Inflammatory macrophage treated with lipopolysaccharide for 4 hours (primary cell): ENCODE measurements around the gene DCXR.

ENCODE experiments used
- DNase-seq: peaks from one replicate; pipeline ENCODE4 v3.0.0-alpha.2; 2020

DCXR gene

DNA sequence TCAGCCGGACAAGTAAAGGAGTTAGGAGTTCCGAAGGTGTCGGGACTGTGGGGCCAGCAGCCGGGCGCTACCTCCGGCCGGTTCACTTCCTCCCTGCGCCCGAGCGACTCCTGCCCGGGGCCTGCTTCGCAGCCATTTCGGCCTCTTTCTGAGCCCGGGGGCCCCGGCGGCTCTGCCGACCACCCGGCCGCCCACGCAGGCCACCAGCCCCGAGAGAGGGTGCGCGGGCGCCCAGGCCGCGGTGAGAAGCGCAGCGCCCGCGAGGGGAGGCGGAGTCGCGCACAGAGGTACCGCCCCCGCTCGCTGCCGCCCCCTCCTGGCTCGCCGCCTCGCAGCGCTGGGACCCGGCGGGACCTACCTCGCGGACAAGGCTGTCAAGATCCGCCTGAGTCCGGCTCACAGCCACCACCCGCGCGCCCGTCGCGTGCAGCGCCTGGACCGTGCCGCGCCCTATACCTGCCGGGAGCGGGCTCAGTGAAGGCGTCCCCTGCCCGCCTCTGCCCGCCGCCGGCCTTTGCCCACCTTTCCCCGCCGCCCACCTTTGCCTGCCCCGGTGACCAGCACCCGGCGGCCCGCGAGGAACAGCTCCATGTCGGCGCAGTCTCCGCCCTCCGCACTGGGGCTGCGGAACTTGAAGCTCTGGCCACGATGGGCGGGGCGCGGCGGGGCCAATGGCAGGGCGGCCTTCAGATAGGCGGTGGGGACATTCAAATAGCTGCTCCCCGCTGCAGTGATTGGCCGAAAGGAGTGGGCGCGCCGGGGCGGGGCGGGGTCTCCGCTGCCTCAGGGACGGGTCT, at the start of gene DCXR:
Gene DCXR (minus strand): TSS at position 606 of the 797 bp plus-strand sequence. CDS start 15 bp downstream, at position 591.
- DNase-seq, result peak; percentile 96

- DNase-seq, result no peak
Measured at GRCh38 chr17:82085931-82086764, 48.7 kb upstream of the DCXR start.

GRCh38 chr17:82085031-82085861, 47.7 kb upstream of the DCXR start:
- DNase-seq, result no peak

DNA sequence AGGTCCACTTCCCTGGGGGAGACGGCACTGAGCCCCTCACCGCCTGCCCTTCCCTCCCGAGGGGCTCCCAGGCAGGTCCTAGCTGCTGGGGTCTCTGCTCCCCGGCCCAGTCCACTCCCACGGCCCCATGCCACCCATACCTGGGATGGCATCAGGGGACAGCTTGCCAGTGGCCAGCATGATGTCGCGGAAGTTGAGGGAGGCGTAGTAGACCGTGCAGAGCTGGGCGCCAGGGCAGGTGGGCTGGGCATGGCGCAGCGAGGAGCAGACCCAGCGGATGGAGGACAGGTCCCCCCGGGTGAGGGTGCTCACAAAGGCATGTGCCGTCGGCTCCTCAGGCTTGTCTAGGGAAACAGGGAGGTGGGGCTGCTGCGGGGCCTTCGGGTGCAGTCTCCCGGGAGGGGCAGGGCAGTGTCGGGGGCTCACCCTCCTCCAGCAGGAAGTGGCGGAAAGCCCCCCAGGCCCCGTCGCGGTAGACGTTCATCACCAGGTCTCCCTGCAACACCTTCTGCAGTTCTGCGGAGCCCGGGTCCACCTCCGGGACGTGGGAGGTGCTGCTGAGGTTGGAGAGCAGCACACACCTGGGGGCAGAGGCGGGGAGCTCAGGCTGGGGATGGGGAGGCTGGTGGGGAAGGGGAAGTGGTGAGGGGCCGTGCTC, 47.0 kb upstream of the DCXR start:
- DNase-seq, result no peak

GRCh38 chr17:82083533-82084359, 46.2 kb upstream of the DCXR start:
- DNase-seq, result no peak

- DNase-seq, result no peak
Measured at GRCh38 chr17:82083009-82083408, 45.5 kb upstream of the DCXR start.

DNA sequence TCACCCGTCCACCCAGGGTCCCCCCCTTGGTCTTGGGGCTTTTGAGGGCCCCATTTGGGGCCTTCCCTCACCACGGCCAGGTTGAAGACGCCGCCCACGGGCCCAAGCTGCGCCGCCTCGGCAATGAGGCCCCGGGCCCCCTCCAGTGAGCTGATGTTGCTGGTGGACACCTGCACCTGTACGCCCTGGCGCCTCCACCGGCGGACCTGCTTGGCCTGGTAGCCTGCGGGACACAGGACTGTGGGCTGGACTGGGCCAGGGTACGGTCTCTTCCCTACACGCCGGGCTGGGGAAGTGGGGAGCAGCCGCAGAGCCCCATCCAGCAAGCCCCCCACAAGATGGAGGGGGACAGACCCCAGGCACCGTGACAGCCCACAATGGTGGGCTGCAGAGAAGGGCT, 45.0 kb upstream of the DCXR start:
- no peak for DNase-seq

DNA sequence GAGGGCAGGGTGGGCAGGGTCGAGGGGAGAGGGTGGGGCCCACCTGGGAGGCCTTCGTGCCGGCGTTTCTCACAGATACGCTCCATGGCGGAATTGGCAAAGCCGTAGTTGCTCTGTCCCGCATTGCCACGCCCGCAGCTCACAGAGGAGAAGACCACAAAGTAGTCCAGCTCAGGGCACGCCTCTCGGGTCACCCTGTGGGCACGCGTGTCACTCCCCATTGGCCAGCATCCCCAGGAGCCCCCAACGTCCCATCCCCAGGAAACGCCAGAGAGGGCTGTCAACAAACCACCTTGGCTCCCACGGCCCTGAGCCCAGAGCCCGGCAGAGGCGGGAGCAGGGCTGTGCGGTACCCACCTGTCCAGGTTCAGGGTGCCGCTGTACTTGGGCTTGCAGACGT, 44.5 kb upstream of the DCXR start:
- no peak for DNase-seq

- DNase-seq, result no peak
Measured at GRCh38 chr17:82081546-82081945, 44.0 kb upstream of the DCXR start.

DNA sequence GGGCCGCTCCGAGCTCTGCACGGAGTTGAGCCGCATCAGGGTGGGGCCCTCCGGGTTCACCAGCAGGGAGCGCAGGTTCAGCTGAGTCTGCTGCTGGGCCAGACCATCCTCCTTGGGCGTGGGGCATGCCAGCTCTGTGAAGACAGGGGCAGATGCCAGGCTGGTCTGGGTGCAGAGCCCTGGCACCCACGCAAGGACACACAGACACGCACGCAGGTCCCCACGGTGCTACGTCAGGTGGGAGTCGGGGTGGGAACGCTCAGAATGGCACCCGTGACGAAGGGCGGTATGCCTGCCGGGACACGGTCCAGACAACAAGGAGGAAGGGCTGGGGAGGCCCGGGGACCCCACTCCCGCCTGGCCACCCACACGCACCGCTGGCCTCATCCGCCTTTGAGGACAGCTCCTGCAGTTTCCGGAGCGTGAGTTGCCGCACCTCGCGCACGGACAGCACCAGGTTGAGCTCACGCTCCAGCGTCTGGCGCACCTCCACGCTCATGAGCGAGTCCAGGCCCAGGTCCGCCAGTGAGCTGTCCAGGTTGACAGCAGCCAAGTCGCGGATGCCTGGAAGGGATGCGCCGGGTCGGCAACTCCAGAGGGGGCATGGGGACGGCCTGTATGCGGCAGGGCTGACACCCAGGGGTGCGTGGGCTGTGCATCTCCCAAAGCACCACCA, 43.4 kb upstream of the DCXR start:
- DNase-seq, result no peak

DNA sequence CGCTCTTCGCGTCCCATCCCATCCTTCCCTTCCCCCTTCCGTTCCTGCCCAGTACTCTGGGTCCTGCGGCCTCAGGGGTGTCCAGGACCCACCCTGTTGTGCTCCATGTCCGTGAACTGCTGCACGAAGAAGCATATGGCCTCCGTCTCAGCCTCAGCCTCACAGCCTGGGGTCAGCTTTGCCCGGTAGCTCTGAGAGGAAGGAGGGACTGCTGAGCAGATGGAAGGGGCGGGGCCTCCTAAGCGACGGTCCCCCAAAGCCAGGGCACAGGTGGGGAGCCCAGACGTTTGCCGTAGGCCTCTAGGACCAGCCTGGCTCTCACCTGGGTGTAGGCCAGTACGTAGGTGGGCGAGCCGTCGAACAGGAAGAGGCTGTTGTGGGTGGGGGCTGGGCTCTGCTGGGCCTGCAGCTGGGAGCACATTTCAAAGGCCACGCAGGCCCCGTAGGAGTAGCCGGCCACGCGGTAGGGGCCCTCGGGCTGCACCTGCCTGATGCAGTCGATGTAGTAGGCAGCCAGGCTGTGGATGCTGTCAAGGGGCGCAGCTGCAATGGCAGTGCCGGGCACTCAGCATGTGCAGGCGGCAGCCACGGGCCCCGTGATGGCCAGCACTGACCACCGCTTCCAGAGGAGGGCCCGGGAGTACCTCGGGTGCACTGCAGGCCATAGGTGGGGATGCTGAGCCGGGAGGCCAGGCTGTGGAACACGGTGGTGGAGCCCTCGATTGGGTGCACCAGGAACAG, 42.7 kb upstream of the DCXR start:
- DNase-seq, result no peak

DNA sequence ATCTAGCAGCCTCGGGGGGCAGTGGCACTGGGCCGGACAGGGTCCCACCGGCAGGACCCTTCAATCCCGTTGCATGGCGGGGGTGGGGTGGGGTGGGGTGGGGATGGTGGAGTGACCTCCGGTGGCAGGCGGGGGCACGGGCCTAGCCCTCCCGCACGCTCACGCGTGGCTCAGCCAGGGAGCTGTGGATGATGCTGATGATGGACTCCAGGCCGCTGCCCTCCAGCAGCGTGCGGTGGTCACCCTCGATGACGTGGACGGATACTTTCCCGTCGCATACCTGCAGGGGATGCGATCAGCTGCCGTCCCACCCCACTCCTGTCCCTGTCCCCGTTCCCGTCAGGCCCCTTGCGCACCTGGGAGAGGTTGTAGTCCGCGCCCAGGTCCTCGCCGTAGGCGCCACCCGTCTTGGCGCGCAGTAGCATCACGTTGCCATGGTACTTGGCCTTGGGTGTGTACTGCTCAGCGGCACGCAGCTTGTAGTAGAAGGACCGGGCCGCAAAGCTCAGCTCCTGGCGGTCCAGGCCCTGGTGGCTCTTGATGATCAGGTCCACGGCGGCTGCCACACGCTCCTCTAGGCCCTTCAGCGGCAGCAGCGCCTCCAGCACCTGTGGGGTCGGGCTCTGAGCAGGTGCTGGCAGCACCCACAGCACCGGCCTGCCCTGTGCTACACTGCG, 41.6 kb upstream of the DCXR start:
- DNase-seq, result no peak

GRCh38 chr17:82078433-82078832, 40.9 kb upstream of the DCXR start:
- no peak for DNase-seq

DNA sequence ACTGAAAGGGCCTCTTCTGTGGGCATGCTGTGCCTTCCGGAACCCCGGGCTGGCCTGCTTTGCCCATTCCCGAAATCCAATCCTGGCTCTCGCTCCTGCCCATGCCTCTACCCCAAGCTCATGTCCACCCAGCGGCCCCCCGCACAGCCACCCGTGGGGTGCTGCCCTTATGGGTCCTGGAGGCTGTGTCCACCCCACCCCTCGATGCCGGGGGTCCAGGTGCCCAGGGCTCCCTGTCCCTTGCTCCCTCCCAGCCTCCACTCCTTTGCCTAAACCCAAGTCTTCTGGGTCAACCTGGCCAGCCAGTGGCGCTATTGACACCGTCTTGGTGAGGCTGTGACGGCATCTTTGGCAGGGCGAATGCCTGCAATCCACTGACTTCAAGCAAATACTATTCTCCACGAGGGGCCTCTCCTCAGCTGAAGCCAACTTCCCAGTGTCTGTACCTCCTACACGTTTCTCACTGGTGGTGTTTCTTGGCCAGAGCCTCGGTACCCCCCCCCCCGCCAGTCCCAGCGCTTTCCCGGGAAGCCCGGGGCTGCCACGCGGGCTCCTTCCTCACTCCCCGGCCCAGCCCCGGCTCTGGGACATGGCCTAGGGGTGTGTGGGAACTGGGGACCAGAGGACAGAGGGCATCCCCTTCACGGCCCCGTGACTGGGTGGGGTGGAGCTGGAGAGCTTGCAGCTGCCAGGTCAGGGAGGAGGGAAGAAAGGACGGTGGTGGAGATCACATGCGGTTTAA, 40.3 kb upstream of the DCXR start:
- DNase-seq, result no peak

GRCh38 chr17:82076785-82077591, 39.5 kb upstream of the DCXR start:
- no peak for DNase-seq

GRCh38 chr17:82076018-82076784, 38.7 kb upstream of the DCXR start:
- no peak for DNase-seq

- no peak for DNase-seq
Measured at GRCh38 chr17:82073446-82073845, 35.9 kb upstream of the DCXR start.
